RWPE2 (cell line): ENCODE data around the gene SEC61A1.

Experiments
- ATAC-seq: fragments of 200-7000 bp; cut with Tn5 transposase; 3 replicates; pipeline ENCODE4 v1.9.1; 2021; ENCODE audit warnings: low read depth
- DNase-seq: peaks from one replicate; pipeline ENCODE4 v3.0.0-alpha.2; 2020; ENCODE audit warnings: low spot score
- H3K27ac ChIP-seq: fragments of 450-650 bp; 2 replicates; pipeline ENCODE4 v1.5.1; 2017; ENCODE audit warnings: mild to moderate bottlenecking; ENCODE audit not compliant: poor library complexity, severe bottlenecking
- H3K27me3 ChIP-seq: fragments of 250-450 bp; sonication (Bioruptor Pico); 2 replicates; pipeline ENCODE4 v1.5.1; 2021; ENCODE audit warnings: mild to moderate bottlenecking, moderate library complexity; ENCODE audit not compliant: insufficient read depth, poor library complexity, severe bottlenecking
- H3K36me3 ChIP-seq: fragments of 250-450 bp; sonication (Bioruptor Pico); 2 replicates; pipeline ENCODE4 v1.5.1; 2020; ENCODE audit warnings: low read depth, mild to moderate bottlenecking, moderate library complexity
- H3K4me1 ChIP-seq: fragments of 250-450 bp; sonication (Bioruptor Pico); 2 replicates; pipeline ENCODE4 v1.5.1; 2021; ENCODE audit warnings: mild to moderate bottlenecking, moderate library complexity; ENCODE audit not compliant: insufficient read depth, poor library complexity, severe bottlenecking
- H3K4me3 ChIP-seq: fragments of 250-450 bp; sonication (Bioruptor Pico); 2 replicates; pipeline ENCODE4 v1.5.1; 2021; ENCODE audit warnings: mild to moderate bottlenecking, moderate library complexity; ENCODE audit not compliant: severe bottlenecking
- H3K9me3 ChIP-seq: fragments of 250-450 bp; sonication (Bioruptor Pico); 2 replicates; pipeline ENCODE4 v1.5.1; 2021; ENCODE audit warnings: mild to moderate bottlenecking, moderate library complexity; ENCODE audit not compliant: severe bottlenecking
- TF ChIP-seq, protein P1 (sequence below): fragments of 450-650 bp; IDR thresholded peaks from one replicate; pipeline ENCODE4 v1.5.1; 2017; ENCODE audit warnings: mild to moderate bottlenecking, moderate library complexity; ENCODE audit not compliant: poor library complexity, severe bottlenecking

Gene SEC61A1

GRCh38 chr3:128100161-128100560 is 47.9 kb downstream of the SEC61A1 start:
- Histone ChIP-seq H3K4me3 (no peak overlapping the region), H3K27me3 (no peaks in the 10 kb centered on the region), H3K9me3 (no peaks in the 10 kb centered on the region), H3K27ac (no peak overlapping the region), H3K36me3 (peaks cover 89% of the 10 kb centered on the region), H3K4me1 (peaks cover 6% of the 10 kb centered on the region)
- DNase-seq (no peak), ATAC-seq (no peak)
- TF ChIP-seq, protein P1, sequence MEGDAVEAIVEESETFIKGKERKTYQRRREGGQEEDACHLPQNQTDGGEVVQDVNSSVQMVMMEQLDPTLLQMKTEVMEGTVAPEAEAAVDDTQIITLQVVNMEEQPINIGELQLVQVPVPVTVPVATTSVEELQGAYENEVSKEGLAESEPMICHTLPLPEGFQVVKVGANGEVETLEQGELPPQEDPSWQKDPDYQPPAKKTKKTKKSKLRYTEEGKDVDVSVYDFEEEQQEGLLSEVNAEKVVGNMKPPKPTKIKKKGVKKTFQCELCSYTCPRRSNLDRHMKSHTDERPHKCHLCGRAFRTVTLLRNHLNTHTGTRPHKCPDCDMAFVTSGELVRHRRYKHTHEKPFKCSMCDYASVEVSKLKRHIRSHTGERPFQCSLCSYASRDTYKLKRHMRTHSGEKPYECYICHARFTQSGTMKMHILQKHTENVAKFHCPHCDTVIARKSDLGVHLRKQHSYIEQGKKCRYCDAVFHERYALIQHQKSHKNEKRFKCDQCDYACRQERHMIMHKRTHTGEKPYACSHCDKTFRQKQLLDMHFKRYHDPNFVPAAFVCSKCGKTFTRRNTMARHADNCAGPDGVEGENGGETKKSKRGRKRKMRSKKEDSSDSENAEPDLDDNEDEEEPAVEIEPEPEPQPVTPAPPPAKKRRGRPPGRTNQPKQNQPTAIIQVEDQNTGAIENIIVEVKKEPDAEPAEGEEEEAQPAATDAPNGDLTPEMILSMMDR, result no peak

GRCh38 chr3:128100638-128101037 is 48.4 kb downstream of the SEC61A1 start:
- Histone ChIP-seq H3K9me3 (no peaks in the 10 kb centered on the region), H3K36me3 (peaks cover 85% of the 10 kb centered on the region), H3K4me1 (peaks cover 2% of the 10 kb centered on the region), H3K27ac (no peak overlapping the region), H3K4me3 (no peak overlapping the region), H3K27me3 (no peaks in the 10 kb centered on the region)
- TF ChIP-seq, protein P1, result no peak
- no peak for DNase-seq
- ATAC-seq, result no peak

DNA sequence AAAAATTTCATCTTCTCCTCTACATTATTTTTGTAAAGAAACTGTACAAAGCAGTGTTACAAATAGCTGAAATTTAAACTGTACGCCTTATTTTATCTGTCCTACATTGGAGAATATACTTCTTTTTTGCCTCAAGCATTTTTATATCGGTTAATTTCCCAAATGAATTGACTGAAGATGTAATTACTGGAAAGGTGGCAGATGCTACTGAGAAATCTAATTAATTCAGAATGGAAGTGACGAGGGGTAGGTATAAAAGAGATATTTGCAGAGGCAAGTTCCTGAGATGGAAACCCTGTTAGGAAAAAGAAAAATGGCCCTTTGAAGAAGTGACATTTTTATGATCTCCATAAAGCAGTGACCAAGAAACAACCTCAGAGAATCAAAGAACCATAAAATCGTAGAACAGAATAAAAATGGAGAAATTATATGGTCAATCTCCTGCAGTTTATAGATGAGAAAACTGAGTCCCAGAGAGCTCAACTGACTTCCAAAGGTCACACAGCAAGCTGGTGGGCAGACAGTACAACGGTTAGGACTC is 51.0 kb downstream of the SEC61A1 start:
- Histone ChIP-seq H3K36me3 (peaks cover 86% of the 10 kb centered on the region), H3K27me3 (no peaks in the 10 kb centered on the region), H3K9me3 (no peaks in the 10 kb centered on the region), H3K4me3 (no peak overlapping the region), H3K27ac (no peak overlapping the region), H3K4me1 (no peaks in the 10 kb centered on the region)
- no peak for ATAC-seq
- TF ChIP-seq, protein P1, result no peak
- no peak for DNase-seq

GRCh38 chr3:128107834-128108233 is 55.6 kb downstream of the SEC61A1 start:
- no peak for ATAC-seq

DNA sequence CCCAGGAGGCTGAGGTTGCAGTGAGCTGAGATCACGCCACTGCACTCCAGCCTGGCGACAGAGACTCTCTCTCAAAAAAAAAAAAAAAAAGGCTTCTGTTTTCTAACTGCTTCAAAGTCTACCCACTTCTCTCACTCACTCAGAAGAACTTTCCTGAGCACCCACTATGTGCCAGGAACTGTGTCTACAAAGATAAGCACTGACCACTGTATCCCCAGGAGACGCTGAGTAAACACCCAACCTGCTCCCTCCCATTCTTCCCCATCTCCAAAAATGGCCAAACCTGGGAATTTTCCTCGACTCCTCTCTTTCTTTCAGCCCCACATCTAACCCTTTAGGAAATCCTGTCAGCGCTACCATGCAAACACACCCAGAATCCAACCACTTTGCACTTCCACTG is 58.9 kb downstream of the SEC61A1 start:
- Histone ChIP-seq H3K27ac (no peak overlapping the region), H3K9me3 (no peaks in the 10 kb centered on the region), H3K36me3 (peaks cover 82% of the 10 kb centered on the region)

More at GRCh38 chr3:128107834-128108233, 55.6 kb downstream of the SEC61A1 start:
- H3K36me3 ChIP-seq, result peaks cover 88% of the 10 kb centered on the region
- no peaks in the 10 kb centered on the region for H3K9me3 ChIP-seq
- H3K4me3 ChIP-seq, result no peak overlapping the region
- TF ChIP-seq, protein P1, result no peak
- no peak for DNase-seq
- H3K27ac ChIP-seq, result no peak overlapping the region
- H3K27me3 ChIP-seq, result no peaks in the 10 kb centered on the region
- peaks cover 8% of the 10 kb centered on the region for H3K4me1 ChIP-seq

More for the DNA sequence above, 58.9 kb downstream of the SEC61A1 start:
- peaks cover 9% of the 10 kb centered on the region for H3K4me1 ChIP-seq
- TF ChIP-seq, protein P1, result no peak
- H3K4me3 ChIP-seq, result no peak overlapping the region
- DNase-seq (no peak), ATAC-seq (no peak)
- no peaks in the 10 kb centered on the region for H3K27me3 ChIP-seq
